ENCODE measurements around the gene C20orf144. TPM values are rescaled to one million over a fixed set of nuclear protein-coding genes. Genes with fewer than 3 reads are reported as not detected.
"Not testable (repeated sequence)": the region's sequence is repeated elsewhere in the genome, so short reads cannot be mapped to it uniquely, and the experiment has no call there.

The C20orf144 gene
- total and polyA plus RNA-seq, 7 donors, result 0.12 to 0.66 TPM; not detected in 5

- no peak overlapping the region for H3K4me3 ChIP-seq
- DNase-seq, result no peak
- H3K27me3 ChIP-seq, result no peaks in the 10 kb centered on the region
- TF ChIP-seq CTCF (IDR thresholded peaks at IDR 0.05) (no peak), POLR2AphosphoS5 (IDR thresholded peaks at IDR 0.05) (no peak), POLR2A (IDR thresholded peaks at IDR 0.05) (no peak), EP300 (IDR thresholded peaks at IDR 0.05) (no peak)
- H3K27ac ChIP-seq, result peak overlapping the region in 2 of 4 donors; percentile 53 to 67
- intact Hi-C loops (cut with DNase I), result no loop called here
- no peaks in the 10 kb centered on the region for H3K36me3 ChIP-seq
- 87% methylated on average over 5 of the region's 5 CpGs for WGBS, 2 donors
- H3K9me3 ChIP-seq, result no peaks in the 10 kb centered on the region
- H3K4me1 ChIP-seq, result peaks cover 0 to 29% (median 26%) of the 10 kb centered on the region in 4 donors
Observed at GRCh38 chr20:33693289-33693688, 31.2 kb downstream of the C20orf144 start.

- no peaks in the 10 kb centered on the region for H3K36me3 ChIP-seq
- H3K27me3 ChIP-seq, result no peaks in the 10 kb centered on the region
- peak; percentile 83 for DNase-seq
- H3K4me1 ChIP-seq, result peaks cover 0 to 29% (median 26%) of the 10 kb centered on the region in 4 donors
- no peak for TF ChIP-seq POLR2A (IDR thresholded peaks at IDR 0.05)
- TF ChIP-seq POLR2AphosphoS5 (IDR thresholded peaks at IDR 0.05), result no peak
- intact Hi-C loops (cut with DNase I), result no loop called here
- 80 to 89% methylated on average over 17 of the region's 17 CpGs for WGBS, 2 donors
- H3K9me3 ChIP-seq, result no peaks in the 10 kb centered on the region
- peak overlapping the region; percentile 32 to 67 (median 56) for H3K27ac ChIP-seq
- H3K4me3 ChIP-seq, result no peak overlapping the region
Observed at GRCh38 chr20:33693741-33694638, 31.9 kb downstream of the C20orf144 start.

GRCh38 chr20:33694639-33695012, 32.5 kb downstream of the C20orf144 start:
- WGBS, 2 donors, result 67 to 84% methylated on average over 6 of the region's 6 CpGs
- no peaks in the 10 kb centered on the region for H3K36me3 ChIP-seq
- H3K4me1 ChIP-seq, result peaks cover 0 to 29% (median 26%) of the 10 kb centered on the region in 4 donors
- H3K4me3 ChIP-seq, result no peak overlapping the region
- H3K27me3 ChIP-seq, result no peaks in the 10 kb centered on the region
- intact Hi-C loops (cut with DNase I), result no loop called here
- no peak for DNase-seq
- H3K27ac ChIP-seq, result peak overlapping the region in 3 of 4 donors; percentile 53 to 67 (median 58)
- TF ChIP-seq EP300 (IDR thresholded peaks at IDR 0.05), result no peak
- TF ChIP-seq POLR2A (IDR thresholded peaks at IDR 0.05), result no peak
- TF ChIP-seq POLR2AphosphoS5 (IDR thresholded peaks at IDR 0.05), result no peak
- TF ChIP-seq CTCF (IDR thresholded peaks at IDR 0.05), result no peak
- no peaks in the 10 kb centered on the region for H3K9me3 ChIP-seq

- WGBS, 2 donors, result 76 to 88% methylated on average over 4 of the region's 4 CpGs
- Histone ChIP-seq H3K9me3 (no peaks in the 10 kb centered on the region), H3K4me3 (no peak overlapping the region), H3K27ac (peak overlapping the region in 3 of 4 donors; percentile 61 to 80 (median 62)), H3K4me1 (peaks cover 0 to 29% (median 26%) of the 10 kb centered on the region in 4 donors), H3K27me3 (no peaks in the 10 kb centered on the region), H3K36me3 (no peaks in the 10 kb centered on the region)
- intact Hi-C loops (cut with DNase I), result no loop called here
- TF ChIP-seq EP300 (IDR thresholded peaks at IDR 0.05), result no peak
- TF ChIP-seq POLR2A (IDR thresholded peaks at IDR 0.05), result no peak
- no peak for TF ChIP-seq CTCF (IDR thresholded peaks at IDR 0.05)
- TF ChIP-seq POLR2AphosphoS5 (IDR thresholded peaks at IDR 0.05), result no peak
- no peak for DNase-seq
Observed at GRCh38 chr20:33696448-33696847, 34.3 kb downstream of the C20orf144 start.

- H3K27ac ChIP-seq, result peak overlapping the region; percentile 18 to 80 (median 62)
- no peaks in the 10 kb centered on the region for H3K9me3 ChIP-seq
- no peak for TF ChIP-seq CTCF (IDR thresholded peaks at IDR 0.05)
- no peak for TF ChIP-seq EP300 (IDR thresholded peaks at IDR 0.05)
- TF ChIP-seq POLR2AphosphoS5 (IDR thresholded peaks at IDR 0.05), result peak in 2 of 4 donors; percentile 18 to 45
- no peak for TF ChIP-seq POLR2A (IDR thresholded peaks at IDR 0.05)
- no peaks in the 10 kb centered on the region for H3K36me3 ChIP-seq
- H3K27me3 ChIP-seq, result no peaks in the 10 kb centered on the region
- intact Hi-C loops (cut with DNase I), result no loop called here
- peaks cover 0 to 29% (median 26%) of the 10 kb centered on the region in 4 donors for H3K4me1 ChIP-seq
- 85 to 90% methylated on average over 8 of the region's 8 CpGs for WGBS, 2 donors
- peak; percentile 86 for DNase-seq
- no peak overlapping the region for H3K4me3 ChIP-seq
Observed at GRCh38 chr20:33697129-33697528, 35.0 kb downstream of the C20orf144 start.

- intact Hi-C loops (cut with DNase I); H3K4me3 ChIP-seq; H3K27ac ChIP-seq; DNase-seq; H3K27me3 ChIP-seq; H3K36me3 ChIP-seq; H3K9me3 ChIP-seq: not testable (repeated sequence)
- WGBS, 2 donors, result 93 to 96% methylated on average over 19 to 20 of the region's 27 CpGs
- H3K4me1 ChIP-seq, result peaks cover 0 to 35% (median 30%) of the 10 kb centered on the region in 4 donors
Observed at GRCh38 chr20:33698966-33699365, 36.8 kb downstream of the C20orf144 start.

GRCh38 chr20:33700696-33701441, 38.7 kb downstream of the C20orf144 start:
- H3K4me3 ChIP-seq; intact Hi-C loops (cut with DNase I); H3K9me3 ChIP-seq; DNase-seq; H3K36me3 ChIP-seq; H3K27me3 ChIP-seq; H3K27ac ChIP-seq: not testable (repeated sequence)
- peaks cover 0 to 26% (median 23%) of the 10 kb centered on the region in 4 donors for H3K4me1 ChIP-seq
- WGBS, 2 donors, result 90 to 97% methylated on average over 45 of the region's 45 CpGs
